ENCODE results near the gene IQSEC3. TPM values are rescaled to one million over a fixed set of nuclear protein-coding genes. Genes with fewer than 3 reads are reported as not detected.

The IQSEC3 gene
- total RNA-seq, 1 donor from 2014 or later: 2.5 TPM

GRCh38 chr12:115518-115917 is 49.0 kb downstream of the IQSEC3 start:
- no peak overlapping the region for H3K4me3 Mint-ChIP-seq (ENCODE audit: low read depth)
- no peak for DNase-seq (ENCODE audit: low spot score, unreplicated experiment)
- no peak overlapping the region for H3K27ac Mint-ChIP-seq
- H3K36me3 Mint-ChIP-seq (ENCODE audit: insufficient read depth): no peaks in the 10 kb centered on the region
- no peaks in the 10 kb centered on the region for H3K4me1 Mint-ChIP-seq (ENCODE audit: low read depth)
- no peaks in the 10 kb centered on the region for H3K9me3 Mint-ChIP-seq (ENCODE audit: low read depth)
- TF ChIP-seq CTCF (IDR thresholded peaks at IDR 0.05; ENCODE audit: unreplicated experiment): no peak
- H3K27me3 Mint-ChIP-seq: peaks cover 51% of the 10 kb centered on the region

- H3K27me3 Mint-ChIP-seq: peaks cover 47% of the 10 kb centered on the region
- no peak for TF ChIP-seq CTCF (IDR thresholded peaks at IDR 0.05; ENCODE audit: unreplicated experiment)
- no peaks in the 10 kb centered on the region for H3K4me1 Mint-ChIP-seq (ENCODE audit: low read depth)
- DNase-seq (ENCODE audit: low spot score, unreplicated experiment): no peak
- H3K36me3 Mint-ChIP-seq (ENCODE audit: insufficient read depth): no peaks in the 10 kb centered on the region
- H3K27ac Mint-ChIP-seq: no peak overlapping the region
- H3K4me3 Mint-ChIP-seq (ENCODE audit: low read depth): no peak overlapping the region
- H3K9me3 Mint-ChIP-seq (ENCODE audit: low read depth): no peaks in the 10 kb centered on the region
Observed at GRCh38 chr12:115960-116915, 49.7 kb downstream of the IQSEC3 start.

GRCh38 chr12:117311-117710 is 50.7 kb downstream of the IQSEC3 start:
- Mint-ChIP-seq H3K27ac (no peak overlapping the region), H3K27me3 (peaks cover 46% of the 10 kb centered on the region)

GRCh38 chr12:117816-118345 is 51.3 kb downstream of the IQSEC3 start:
- Mint-ChIP-seq H3K4me3 (ENCODE audit: low read depth) (no peak overlapping the region), H3K27ac (no peak overlapping the region), H3K4me1 (ENCODE audit: low read depth) (no peaks in the 10 kb centered on the region), H3K36me3 (ENCODE audit: insufficient read depth) (no peaks in the 10 kb centered on the region), H3K27me3 (peaks cover 49% of the 10 kb centered on the region), H3K9me3 (ENCODE audit: low read depth) (no peaks in the 10 kb centered on the region)
- TF ChIP-seq CTCF (IDR thresholded peaks at IDR 0.05; ENCODE audit: unreplicated experiment): no peak
- DNase-seq (ENCODE audit: low spot score, unreplicated experiment): no peak

More at GRCh38 chr12:117311-117710, 50.7 kb downstream of the IQSEC3 start:
- no peak for TF ChIP-seq CTCF (IDR thresholded peaks at IDR 0.05; ENCODE audit: unreplicated experiment)
- no peaks in the 10 kb centered on the region for H3K36me3 Mint-ChIP-seq (ENCODE audit: insufficient read depth)
- H3K9me3 Mint-ChIP-seq (ENCODE audit: low read depth): no peaks in the 10 kb centered on the region
- no peaks in the 10 kb centered on the region for H3K4me1 Mint-ChIP-seq (ENCODE audit: low read depth)
- no peak for DNase-seq (ENCODE audit: low spot score, unreplicated experiment)
- H3K4me3 Mint-ChIP-seq (ENCODE audit: low read depth): no peak overlapping the region

GRCh38 chr12:118591-118990 is 52.0 kb downstream of the IQSEC3 start:
- no peak for DNase-seq (ENCODE audit: low spot score, unreplicated experiment)
- no peak overlapping the region for H3K4me3 Mint-ChIP-seq (ENCODE audit: low read depth)
- no peaks in the 10 kb centered on the region for H3K9me3 Mint-ChIP-seq (ENCODE audit: low read depth)
- H3K36me3 Mint-ChIP-seq (ENCODE audit: insufficient read depth): no peaks in the 10 kb centered on the region
- H3K27ac Mint-ChIP-seq: no peak overlapping the region
- no peak for TF ChIP-seq CTCF (IDR thresholded peaks at IDR 0.05; ENCODE audit: unreplicated experiment)
- H3K4me1 Mint-ChIP-seq (ENCODE audit: low read depth): no peaks in the 10 kb centered on the region
- H3K27me3 Mint-ChIP-seq: peaks cover 49% of the 10 kb centered on the region
